GM19099 (cell line): ENCODE results near the gene CPNE9.

Experiments used
- POLR2A ChIP-seq: IDR thresholded peaks from 3 replicates; pipeline ENCODE4 v1.6.1; 2011; ENCODE audit warnings: low read depth; ENCODE audit not compliant: insufficient read length; ENCODE audit errors: extremely low read depth

The CPNE9 gene

DNA sequence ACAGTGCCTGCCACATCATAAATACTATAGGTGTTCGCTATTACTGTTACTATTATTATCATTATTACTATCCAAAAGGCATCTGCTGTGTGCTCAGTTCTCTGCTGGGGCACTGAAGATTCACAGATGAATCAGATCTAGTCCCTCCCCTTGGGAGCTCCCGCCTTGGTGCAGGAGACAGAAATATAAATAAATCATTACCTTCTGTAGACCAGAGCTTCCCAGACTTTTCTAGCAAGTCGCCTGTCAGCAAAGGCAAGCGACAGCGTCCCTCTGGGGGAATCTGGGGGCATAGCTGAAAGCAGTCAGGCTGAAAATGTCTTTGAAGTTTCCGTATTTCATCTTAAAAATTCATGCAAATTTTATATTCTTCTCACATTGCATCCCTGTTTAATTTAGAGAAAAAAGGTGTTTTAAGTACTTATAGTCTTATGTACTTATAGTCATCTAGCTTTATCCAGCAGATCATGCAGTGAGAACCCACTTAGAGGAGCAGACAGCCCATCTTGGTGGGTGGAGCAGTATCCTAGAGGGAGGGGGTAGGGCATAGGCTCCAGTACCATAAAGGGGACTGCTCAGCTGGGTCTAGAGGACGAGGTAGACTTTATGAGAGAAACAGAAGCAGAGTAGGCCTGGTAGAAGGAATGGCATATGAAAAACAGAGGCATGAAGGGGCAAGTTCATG is 17.5 kb downstream of the CPNE9 start:
- TF ChIP-seq POLR2A: no peak

DNA sequence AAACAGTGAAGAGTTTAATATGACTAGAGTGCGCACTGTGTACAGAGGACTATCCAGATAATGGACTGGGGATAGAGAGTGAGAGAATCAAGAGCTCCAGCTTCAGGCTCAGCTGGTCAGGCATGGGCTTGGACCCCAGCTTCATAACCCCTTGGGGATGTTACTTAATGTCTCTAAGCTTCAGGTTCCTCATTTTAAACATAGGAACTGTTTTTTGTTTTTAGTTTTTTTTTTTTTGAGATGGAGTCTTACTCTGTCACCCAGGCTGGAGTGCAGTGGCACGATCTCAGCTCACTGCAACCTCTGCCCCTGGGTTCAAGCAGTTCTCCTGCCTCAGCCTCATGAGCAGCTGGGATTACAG is 18.0 kb downstream of the CPNE9 start:
- TF ChIP-seq POLR2A: no peak

DNA sequence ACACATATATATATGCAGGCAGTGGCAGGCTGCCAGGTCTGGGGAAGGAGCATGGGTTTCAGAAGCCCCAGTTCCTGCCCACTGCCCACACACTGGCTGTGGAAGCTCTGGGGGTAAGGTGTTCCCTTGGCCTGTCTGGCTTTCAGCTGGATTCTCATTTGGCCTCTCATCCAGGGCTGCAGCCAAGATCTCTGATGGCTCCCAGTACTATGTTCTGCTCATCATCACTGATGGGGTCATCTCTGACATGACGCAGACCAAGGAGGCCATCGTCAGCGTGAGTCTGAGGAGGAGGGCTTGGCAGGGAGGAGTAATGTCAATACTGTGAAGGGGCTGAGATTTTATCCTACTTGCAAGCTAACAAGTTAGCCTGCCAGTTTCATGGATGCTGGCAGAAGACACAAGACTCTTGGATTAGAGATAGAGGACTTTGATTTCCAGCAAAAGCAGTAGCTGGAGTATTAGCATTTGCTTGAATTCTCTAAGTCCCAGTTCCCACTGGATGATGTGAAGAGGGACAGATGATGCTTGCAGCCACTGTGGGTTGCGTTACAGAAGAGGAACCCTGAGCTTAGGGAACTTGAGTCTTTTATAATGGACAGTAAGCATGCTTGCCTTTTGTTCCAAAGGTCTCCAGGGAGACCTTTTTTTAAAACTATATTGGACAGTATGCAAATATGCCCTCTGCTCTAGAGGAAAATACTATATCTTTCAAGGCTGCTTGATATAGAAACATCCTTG is 22.3 kb downstream of the CPNE9 start:
- no peak for TF ChIP-seq POLR2A

DNA sequence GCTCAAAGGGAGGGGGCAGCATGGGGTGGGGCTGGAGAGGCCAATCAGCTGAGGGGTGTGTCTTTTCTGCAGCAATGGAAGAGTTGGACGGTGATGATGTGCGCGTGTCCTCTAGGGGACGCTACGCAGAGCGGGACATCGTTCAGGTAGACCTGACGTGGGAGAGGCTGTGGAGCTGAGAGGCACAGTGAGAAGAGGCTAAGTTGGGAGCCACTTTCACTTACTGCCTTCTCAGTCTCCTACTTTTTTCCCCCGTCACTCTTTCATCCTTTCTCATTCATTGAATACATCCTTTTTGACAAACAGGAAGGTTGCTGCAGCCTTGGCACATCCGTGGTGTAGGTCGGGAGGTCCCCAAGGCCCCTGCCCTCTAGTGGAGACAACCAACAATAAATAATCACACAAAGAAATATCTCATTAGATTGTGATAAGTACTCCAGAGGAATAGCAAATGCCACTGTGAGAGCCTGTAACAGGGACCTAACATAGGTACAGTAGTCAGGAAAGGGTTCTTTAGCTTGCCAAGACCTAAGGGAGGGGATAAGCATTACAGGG is 23.5 kb downstream of the CPNE9 start:
- no peak for TF ChIP-seq POLR2A

DNA sequence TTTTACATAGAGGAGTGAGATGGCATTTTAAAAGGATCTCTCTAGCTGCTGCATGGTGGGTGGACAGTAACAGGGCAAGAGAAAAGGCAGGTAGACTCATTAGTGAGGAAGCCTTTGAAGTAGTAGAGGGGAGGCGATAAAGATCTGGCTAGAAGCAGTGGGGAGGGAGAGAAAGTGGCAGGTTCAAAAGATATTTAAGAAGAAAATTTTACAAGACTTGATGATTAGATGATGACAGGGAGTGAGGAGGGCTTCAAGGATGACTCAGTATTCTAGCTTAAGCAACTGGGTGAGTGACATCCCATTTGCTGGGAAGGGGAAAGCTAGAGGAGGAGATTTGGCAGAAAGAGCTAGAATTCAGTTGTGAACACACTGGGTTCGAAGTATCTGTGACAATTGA is 24.1 kb downstream of the CPNE9 start:
- no peak for TF ChIP-seq POLR2A

DNA sequence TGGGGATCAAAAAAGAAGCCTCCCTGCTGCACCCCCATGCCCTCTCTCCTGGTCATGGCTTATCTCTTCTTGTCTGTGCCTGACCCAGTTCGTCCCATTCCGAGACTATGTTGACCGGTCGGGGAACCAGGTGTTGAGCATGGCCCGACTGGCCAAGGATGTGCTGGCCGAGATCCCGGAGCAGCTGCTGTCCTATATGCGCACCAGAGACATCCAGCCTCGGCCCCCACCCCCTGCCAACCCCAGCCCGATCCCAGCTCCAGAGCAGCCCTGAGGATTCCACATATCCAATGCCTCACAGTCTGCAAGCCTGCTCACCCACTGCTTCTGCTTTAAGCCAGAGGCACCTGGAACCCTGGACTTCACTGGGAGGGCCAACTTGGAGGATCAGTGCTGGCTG is 25.8 kb downstream of the CPNE9 start:
- no peak for TF ChIP-seq POLR2A

DNA sequence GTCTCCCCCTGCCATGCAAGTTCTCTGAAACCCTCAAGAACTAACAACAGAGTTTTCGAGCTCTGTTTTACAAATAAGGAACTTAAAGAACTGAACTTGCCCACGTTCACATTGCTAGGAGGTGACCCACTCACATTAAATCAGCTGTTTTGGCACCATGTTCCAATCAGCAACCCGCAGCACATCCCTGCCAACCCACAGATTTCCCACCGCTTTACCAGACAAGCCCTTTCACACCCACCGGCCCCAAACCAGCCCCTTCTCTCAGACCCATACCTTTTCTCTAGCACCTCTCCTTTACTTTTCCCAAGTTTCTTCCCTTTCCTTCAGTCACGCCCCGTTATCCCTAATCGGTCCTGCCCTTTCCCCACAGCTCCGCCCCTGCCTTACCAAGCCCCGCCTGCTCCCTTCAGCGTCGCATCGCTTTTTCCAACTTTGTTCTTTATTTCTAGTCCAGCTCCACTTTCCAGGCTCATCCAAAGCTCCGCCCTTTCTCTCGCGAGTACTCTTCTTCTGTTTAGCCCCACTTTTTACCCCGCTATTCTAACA is 27.1 kb downstream of the CPNE9 start:
- no peak for TF ChIP-seq POLR2A

DNA sequence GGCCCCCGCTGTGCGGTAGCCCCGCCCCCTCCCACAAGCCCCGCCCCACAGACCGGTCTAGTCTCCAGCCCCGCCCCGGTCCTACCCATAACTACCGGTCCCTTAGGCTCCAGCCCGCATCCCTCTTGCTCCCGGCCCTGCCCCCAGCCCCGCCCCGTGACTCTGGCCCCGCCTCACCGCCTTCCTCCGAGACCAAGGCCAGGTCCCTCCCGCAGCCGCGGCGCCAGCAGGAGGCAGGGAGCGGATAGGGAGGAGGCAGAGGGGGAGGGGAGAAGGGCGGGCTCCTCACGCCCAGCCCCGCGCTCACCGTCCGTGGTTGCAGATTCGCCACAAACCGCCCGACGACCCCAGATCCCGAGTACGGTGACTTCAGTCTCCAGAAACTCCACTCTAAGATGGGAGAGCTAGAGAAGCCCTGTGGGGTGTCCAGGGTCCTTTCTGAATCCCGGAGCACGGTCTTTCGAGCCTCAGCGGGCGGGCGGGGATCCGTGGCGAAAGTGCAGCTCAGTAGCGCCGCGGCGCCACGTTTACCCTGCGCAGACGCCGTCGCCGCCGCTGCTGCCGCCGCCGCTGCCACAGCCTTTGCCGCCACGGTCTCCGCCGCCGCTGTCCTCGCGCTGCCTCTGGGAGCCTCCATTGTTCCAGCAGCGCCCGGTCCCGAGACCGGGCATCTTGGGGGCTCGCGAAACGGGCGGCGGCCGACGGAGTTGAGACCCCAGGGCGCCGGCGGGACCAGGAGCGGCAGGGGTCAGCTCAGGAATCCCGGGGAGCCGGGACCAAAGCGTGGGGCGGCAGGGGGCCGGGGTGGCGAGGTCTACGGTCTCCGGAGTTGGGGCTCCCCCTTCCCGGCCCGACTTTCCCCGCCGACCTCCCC is 27.8 kb downstream of the CPNE9 start, which contains the start of gene BRPF1:
TSS of gene BRPF1 (plus strand) at position 530 of the 874 bp plus-strand sequence. CDS start 2,406 bp downstream, outside the sequence.
- TF ChIP-seq POLR2A: peak; percentile 84

DNA sequence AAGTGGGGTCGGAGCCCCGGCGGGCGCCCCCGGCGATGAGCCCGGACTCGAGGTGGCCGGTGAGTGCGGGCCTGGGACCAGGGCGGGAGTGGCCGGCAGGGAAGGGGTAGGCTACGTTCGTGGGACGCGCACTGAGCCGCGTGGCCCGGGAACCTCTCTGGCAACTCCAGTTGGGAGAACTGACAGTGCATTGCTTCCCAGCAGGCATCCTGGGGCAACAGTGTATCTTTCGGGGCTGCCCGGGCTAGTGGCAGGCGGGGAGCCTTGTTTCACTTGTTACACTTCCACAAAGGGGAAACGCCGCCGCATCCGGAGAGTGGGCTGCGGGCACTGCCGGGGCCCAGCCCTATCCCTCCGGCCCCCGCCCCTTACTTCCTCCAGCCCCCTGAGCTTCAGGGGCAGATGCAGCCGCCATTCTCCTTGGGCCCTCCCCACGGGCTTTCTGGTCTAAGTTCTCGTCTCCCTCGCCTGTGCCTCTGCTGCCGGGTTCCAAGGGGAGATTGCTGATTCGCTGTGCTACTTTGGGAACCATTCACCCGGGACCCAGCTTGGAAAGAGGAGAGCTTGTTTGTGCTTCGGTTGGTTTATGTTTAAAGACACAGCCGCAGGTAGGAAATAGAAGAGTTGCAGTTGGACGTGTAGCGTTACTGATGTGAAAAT is 28.6 kb downstream of the CPNE9 start:
- TF ChIP-seq POLR2A: no peak

DNA sequence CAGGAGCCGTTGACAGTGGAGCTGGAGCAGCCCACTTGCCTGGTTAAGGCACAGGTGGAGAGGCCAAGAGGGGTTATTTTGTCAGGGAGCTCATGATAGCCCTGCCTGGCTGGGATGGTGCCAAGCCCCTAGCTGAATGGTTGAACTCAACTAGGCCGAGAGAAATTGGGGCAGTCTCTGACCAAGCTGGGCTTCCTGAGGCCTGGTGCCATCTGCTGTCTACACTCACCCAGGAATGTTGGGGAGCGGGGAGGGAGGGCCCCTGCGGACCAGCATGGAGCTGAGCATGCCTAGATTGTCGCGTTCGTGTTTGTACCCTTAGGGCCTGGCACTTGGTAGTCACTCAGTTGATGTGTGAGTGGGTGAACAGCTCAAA is 29.1 kb downstream of the CPNE9 start:
- no peak for TF ChIP-seq POLR2A

DNA sequence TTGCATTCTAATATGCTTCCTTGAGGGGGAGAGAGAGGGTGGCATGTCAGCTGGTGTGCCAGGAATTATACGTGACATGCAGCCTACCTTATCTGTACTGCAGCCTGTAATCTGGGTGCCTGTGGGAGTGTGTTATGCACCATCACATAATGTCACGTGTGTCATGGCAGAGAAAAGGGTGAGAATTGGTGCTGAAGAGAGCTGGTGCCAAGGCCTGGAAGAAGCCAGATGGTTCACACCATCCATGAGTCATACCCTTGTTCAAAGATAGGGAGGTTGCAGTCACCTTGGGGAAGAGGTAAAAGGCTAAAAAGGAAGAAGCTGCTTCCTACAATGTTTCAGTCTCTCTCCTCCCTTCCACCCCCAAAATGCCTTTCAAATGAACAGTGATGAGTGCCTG is 33.2 kb downstream of the CPNE9 start:
- no peak for TF ChIP-seq POLR2A

DNA sequence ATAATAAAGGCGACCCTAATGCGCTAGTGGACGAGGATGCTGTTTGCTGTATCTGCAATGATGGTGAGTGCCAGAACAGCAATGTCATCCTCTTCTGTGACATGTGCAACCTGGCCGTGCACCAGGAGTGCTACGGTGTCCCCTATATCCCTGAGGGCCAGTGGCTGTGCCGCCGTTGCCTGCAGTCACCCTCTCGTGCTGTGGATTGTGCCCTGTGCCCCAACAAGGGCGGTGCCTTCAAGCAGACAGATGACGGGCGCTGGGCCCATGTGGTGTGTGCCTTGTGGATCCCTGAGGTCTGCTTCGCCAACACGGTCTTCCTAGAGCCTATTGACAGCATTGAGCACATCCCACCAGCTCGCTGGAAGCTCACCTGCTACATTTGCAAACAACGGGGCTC is 35.5 kb downstream of the CPNE9 start:
- TF ChIP-seq POLR2A: no peak

DNA sequence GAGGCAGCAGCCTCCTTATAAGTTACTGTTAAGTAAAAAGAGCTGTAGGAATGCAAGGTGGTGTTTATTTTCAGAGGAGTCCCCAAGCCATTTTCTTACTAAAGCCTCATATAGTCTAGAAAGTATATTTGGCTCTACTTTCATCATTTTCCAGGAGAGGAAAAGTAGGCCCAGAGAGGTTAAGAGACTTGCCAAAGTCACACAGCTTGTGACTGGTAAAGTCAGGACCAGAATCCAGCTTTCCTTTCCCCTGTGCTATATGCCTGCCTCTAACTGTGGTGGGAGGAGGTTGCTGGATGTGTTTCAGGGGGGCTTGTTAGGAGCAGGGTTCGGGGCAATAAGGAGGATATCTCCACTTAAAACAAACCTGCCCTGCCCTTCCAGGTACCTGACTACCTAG is 38.9 kb downstream of the CPNE9 start:
- no peak for TF ChIP-seq POLR2A

DNA sequence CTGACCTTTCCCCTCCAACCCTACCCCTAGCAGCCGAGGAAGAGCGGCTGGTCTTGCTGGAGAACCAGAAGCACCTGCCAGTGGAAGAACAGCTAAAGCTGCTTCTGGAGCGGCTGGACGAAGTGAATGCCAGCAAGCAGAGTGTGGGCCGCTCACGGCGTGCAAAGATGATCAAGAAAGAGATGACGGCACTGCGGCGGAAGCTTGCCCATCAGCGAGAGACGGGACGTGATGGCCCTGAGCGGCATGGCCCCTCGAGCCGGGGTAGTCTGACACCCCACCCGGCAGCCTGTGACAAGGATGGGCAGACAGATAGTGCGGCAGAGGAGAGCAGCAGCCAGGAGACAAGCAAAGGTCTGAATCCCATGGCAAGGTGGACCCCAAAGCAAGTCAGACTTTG is 39.9 kb downstream of the CPNE9 start:
- TF ChIP-seq POLR2A: no peak

DNA sequence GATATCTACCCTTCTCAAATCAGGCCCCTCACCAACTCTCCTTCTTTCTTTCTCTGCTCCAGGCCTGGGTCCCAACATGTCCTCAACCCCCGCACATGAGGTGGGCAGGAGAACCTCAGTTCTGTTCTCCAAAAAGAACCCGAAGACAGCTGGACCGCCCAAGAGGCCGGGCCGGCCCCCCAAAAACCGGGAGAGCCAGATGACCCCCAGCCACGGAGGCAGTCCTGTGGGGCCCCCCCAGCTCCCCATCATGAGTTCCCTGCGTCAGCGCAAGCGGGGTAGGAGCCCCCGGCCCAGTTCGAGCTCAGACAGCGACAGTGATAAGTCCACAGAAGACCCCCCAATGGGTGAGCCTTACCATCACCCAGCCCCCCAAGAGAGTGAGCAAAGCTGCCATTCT is 40.5 kb downstream of the CPNE9 start:
- no peak for TF ChIP-seq POLR2A

DNA sequence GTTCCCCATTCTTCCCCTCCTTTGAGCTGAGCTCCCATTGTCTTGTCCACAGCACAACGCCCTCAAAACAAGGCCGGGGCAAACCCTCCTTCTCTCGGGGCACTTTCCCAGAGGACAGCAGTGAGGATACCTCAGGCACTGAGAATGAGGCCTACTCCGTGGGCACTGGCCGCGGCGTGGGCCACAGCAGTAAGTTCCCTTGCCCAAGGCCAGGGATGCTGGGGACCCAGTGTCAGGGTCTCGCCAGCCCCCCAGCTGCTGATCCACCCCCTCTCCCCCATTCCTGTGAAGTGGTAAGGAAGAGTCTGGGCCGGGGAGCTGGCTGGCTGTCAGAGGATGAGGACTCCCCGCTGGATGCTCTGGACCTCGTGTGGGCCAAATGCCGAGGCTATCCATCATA is 41.9 kb downstream of the CPNE9 start:
- no peak for TF ChIP-seq POLR2A
